ENCODE measurements around the gene PRKAA1. TPM values are rescaled to one million over a fixed set of nuclear protein-coding genes. Genes with fewer than 3 reads are reported as not detected.
A peak's percentile ranks its signal among the peaks of the same experiment; 100 is the strongest.

Gene PRKAA1
- total RNA-seq, 1 donor from 2014 or later: 95.4 TPM

DNA sequence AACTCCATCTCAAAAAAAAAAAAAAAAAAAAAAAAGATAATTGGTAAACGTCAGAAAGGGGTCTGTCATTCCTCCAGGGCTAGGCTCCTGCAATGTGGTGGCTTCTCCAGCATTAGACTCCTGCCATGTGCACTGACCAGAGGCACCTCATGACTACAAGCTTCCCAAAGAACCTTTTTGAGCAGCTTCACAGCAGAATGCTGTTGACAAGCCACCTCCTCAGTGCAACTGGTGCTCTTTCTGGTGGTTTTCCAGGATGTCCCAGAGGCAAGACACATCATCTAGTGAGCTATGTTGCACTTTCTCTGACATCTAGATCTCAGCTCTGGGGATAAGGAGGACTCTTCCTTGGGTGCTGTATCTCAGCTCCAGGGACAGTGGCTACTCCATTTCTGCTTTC lies 25.3 kb upstream of the PRKAA1 start:
- H3K27me3 Mint-ChIP-seq (ENCODE audit: unreplicated experiment): no peaks in the 10 kb centered on the region
- no peaks in the 10 kb centered on the region for H3K9me3 Mint-ChIP-seq (ENCODE audit: unreplicated experiment)
- H3K36me3 Mint-ChIP-seq (ENCODE audit: low read depth, unreplicated experiment): peaks cover 18% of the 10 kb centered on the region
- no peak overlapping the region for H3K4me3 Mint-ChIP-seq (ENCODE audit: unreplicated experiment)
- H3K4me1 Mint-ChIP-seq (ENCODE audit: unreplicated experiment): no peaks in the 10 kb centered on the region
- TF ChIP-seq, protein P1, sequence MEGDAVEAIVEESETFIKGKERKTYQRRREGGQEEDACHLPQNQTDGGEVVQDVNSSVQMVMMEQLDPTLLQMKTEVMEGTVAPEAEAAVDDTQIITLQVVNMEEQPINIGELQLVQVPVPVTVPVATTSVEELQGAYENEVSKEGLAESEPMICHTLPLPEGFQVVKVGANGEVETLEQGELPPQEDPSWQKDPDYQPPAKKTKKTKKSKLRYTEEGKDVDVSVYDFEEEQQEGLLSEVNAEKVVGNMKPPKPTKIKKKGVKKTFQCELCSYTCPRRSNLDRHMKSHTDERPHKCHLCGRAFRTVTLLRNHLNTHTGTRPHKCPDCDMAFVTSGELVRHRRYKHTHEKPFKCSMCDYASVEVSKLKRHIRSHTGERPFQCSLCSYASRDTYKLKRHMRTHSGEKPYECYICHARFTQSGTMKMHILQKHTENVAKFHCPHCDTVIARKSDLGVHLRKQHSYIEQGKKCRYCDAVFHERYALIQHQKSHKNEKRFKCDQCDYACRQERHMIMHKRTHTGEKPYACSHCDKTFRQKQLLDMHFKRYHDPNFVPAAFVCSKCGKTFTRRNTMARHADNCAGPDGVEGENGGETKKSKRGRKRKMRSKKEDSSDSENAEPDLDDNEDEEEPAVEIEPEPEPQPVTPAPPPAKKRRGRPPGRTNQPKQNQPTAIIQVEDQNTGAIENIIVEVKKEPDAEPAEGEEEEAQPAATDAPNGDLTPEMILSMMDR (IDR thresholded peaks at IDR 0.05; ENCODE audit: unreplicated experiment): no peak
- DNase-seq (ENCODE audit: low spot score): no peak
- no peak overlapping the region for H3K27ac Mint-ChIP-seq (ENCODE audit: unreplicated experiment)

DNA sequence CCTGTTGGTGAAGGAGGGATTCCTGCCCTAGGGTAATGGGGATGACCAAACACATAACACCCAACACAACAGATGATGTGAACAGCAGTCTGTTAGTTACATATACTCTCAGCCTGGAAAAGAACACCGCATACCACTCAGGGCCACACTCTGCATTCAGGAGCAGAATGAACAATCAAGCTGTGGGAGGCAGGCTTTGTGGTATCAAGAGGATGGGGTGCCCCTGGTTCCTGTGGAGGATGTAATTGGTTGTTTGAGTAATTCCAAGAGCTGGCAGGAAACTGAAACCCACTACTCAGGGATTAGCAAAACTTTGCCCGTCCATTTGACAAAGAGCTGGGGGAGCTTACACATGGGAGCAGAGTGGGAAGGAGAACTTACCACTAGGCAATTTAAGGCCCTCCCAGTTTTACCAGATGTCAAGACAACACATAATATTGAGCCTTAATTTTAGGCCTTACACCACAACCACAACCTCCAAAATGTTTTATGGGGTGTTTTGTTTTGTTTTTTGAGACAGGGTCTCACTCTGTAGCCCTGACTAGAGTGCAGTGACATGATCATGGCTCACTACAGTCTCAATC lies 15.6 kb upstream of the PRKAA1 start:
- peaks cover 4% of the 10 kb centered on the region for H3K9me3 Mint-ChIP-seq (ENCODE audit: unreplicated experiment)
- H3K27me3 Mint-ChIP-seq (ENCODE audit: unreplicated experiment): no peaks in the 10 kb centered on the region
- TF ChIP-seq, protein P1 (IDR thresholded peaks at IDR 0.05; ENCODE audit: unreplicated experiment): no peak
- no peak overlapping the region for H3K4me3 Mint-ChIP-seq (ENCODE audit: unreplicated experiment)
- no peak for DNase-seq (ENCODE audit: low spot score)
- no peak overlapping the region for H3K27ac Mint-ChIP-seq (ENCODE audit: unreplicated experiment)
- no peaks in the 10 kb centered on the region for H3K36me3 Mint-ChIP-seq (ENCODE audit: low read depth, unreplicated experiment)
- no peaks in the 10 kb centered on the region for H3K4me1 Mint-ChIP-seq (ENCODE audit: unreplicated experiment)

DNA sequence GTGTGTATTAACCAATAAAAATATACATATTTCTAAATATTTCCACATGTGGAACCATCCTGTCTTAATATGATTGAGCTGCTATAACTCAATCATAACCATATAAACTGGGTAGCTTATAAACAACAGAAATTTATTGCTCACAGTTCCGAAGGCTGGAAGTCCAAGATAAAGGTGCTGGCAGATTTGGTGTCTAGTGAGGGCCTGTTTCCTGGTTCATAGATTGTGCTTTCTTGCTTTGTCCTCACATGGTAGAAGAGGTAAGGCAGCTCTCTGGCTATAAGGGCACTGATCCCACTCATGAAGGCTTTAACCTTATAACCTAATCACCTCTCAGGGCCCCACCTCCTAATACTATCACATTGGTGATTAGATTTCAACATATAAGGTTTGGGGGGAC lies 14.0 kb upstream of the PRKAA1 start:
- Mint-ChIP-seq H3K9me3 (ENCODE audit: unreplicated experiment) (peaks cover 4% of the 10 kb centered on the region), H3K27me3 (ENCODE audit: unreplicated experiment) (peaks cover 2% of the 10 kb centered on the region), H3K4me3 (ENCODE audit: unreplicated experiment) (no peak overlapping the region), H3K27ac (ENCODE audit: unreplicated experiment) (no peak overlapping the region), H3K4me1 (ENCODE audit: unreplicated experiment) (no peaks in the 10 kb centered on the region), H3K36me3 (ENCODE audit: low read depth, unreplicated experiment) (no peaks in the 10 kb centered on the region)
- DNase-seq (ENCODE audit: low spot score): no peak
- TF ChIP-seq, protein P1 (IDR thresholded peaks at IDR 0.05; ENCODE audit: unreplicated experiment): no peak

DNA sequence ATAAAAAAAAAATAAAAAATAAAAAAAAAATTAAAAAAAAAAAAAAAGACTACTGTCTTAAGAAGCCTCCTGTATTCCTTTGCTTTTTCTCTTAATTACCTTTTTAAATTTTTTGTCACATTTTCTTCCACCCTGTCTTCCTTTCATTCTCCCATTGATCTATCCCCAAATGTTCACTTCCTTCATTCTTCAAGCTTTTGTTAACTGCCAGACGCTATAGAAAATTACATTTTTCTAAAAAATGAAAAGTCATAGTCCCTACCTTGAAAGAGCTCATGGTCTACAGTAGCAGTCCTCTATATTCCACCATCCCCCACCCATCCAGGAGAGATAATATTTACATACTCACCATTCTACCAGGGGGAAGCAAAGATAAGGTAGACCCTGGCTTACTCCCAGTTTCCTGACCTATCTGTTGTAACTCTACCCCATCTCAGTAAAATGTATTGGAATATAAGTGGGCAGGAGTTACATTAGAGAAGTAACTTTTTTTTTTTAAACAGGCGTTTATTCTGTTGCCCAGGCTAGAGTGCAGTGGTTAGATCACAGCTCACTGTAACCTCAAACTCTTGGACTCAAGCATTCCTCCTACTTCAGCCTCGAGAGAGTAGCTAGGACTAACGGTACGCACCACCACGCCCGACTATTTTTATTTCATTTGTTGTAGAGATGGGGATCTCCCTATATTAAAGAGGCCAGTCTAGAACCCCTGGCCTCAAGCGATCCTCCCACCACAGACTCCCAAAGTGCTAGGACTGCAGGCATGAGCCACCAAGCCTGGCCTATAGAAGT lies 3.8 kb upstream of the PRKAA1 start:
- H3K4me3 Mint-ChIP-seq (ENCODE audit: unreplicated experiment): no peak overlapping the region
- peaks cover 4% of the 10 kb centered on the region for H3K36me3 Mint-ChIP-seq (ENCODE audit: low read depth, unreplicated experiment)
- TF ChIP-seq, protein P1 (IDR thresholded peaks at IDR 0.05; ENCODE audit: unreplicated experiment): no peak
- H3K4me1 Mint-ChIP-seq (ENCODE audit: unreplicated experiment): peaks cover 7% of the 10 kb centered on the region
- H3K9me3 Mint-ChIP-seq (ENCODE audit: unreplicated experiment): no peaks in the 10 kb centered on the region
- no peak overlapping the region for H3K27ac Mint-ChIP-seq (ENCODE audit: unreplicated experiment)
- no peak for DNase-seq (ENCODE audit: low spot score)
- H3K27me3 Mint-ChIP-seq (ENCODE audit: unreplicated experiment): peaks cover 6% of the 10 kb centered on the region

DNA sequence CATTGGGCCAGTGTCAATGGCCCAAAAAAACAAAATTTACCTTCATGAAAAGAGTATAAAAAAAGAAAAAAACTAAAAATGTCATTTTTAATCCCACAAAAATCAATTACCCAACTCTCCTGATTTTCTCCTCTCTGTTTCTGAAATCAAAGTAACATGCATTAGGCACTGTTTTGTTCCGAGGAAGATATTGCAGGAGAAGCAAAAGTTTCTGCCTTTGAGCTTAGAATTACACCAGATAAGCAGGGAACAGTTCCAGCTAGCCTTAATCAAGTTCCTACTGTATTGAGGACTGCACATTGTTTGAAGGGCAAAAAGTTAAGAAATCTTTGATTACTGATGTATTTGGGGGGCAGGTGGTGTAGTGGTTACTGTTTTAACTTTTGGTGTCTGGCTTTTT lies 1.1 kb upstream of the PRKAA1 start:
- Mint-ChIP-seq H3K27me3 (ENCODE audit: unreplicated experiment) (peaks cover 6% of the 10 kb centered on the region), H3K36me3 (ENCODE audit: low read depth, unreplicated experiment) (peaks cover 8% of the 10 kb centered on the region), H3K4me3 (ENCODE audit: unreplicated experiment) (peak overlapping the region; percentile 94), H3K4me1 (ENCODE audit: unreplicated experiment) (peaks cover 20% of the 10 kb centered on the region), H3K9me3 (ENCODE audit: unreplicated experiment) (no peaks in the 10 kb centered on the region), H3K27ac (ENCODE audit: unreplicated experiment) (no peak overlapping the region)
- no peak for DNase-seq (ENCODE audit: low spot score)
- TF ChIP-seq, protein P1 (IDR thresholded peaks at IDR 0.05; ENCODE audit: unreplicated experiment): no peak

All from endothelial cell (in vitro differentiated cells).